Stimulated activated CD8-positive, alpha-beta memory T cell treated with anti-CD3 and anti-CD28 coated beads, Interleukin-7, amount 100 ng/mL, for 4 hours (primary cell): Measurements from ENCODE around the gene UBR4.
"Not testable (repeated sequence)": the region's sequence is repeated elsewhere in the genome, so short reads cannot be mapped to it uniquely, and the experiment has no call there.

Experiments used
- DNase-seq, 2 donors: peaks; one replicate each; pipeline ENCODE4 v3.0.0-alpha.2; 2020; ENCODE audit warnings: low read depth in 2 of 2

The UBR4 gene

GRCh38 chr1:19220080-19220846 lies 10.2 kb upstream of the UBR4 start:
- no peak for DNase-seq

GRCh38 chr1:19219451-19219850 lies 9.4 kb upstream of the UBR4 start:
- DNase-seq, result no peak

- DNase-seq, result not testable (repeated sequence)
Measured at GRCh38 chr1:19216585-19216984, 6.5 kb upstream of the UBR4 start.

- no peak for DNase-seq
Measured at GRCh38 chr1:19213580-19213979, 3.5 kb upstream of the UBR4 start.

GRCh38 chr1:19212167-19212566 lies 2.1 kb upstream of the UBR4 start:
- no peak for DNase-seq

- no peak for DNase-seq
Measured at GRCh38 chr1:19210772-19211549, 895 bp upstream of the UBR4 start.

- DNase-seq, result peak; percentile 17 to 39
Measured at GRCh38 chr1:19209439-19209989, 552 bp downstream of the UBR4 start.

GRCh38 chr1:19208710-19209438 lies 1.2 kb downstream of the UBR4 start:
- DNase-seq, result no peak

- no peak for DNase-seq
Measured at GRCh38 chr1:19206947-19207346, 3.1 kb downstream of the UBR4 start.

GRCh38 chr1:19205845-19206244 lies 4.2 kb downstream of the UBR4 start:
- no peak for DNase-seq

- DNase-seq, result no peak
Measured at GRCh38 chr1:19205403-19205802, 4.7 kb downstream of the UBR4 start.

GRCh38 chr1:19204446-19205266 lies 5.4 kb downstream of the UBR4 start:
- no peak for DNase-seq

- no peak for DNase-seq
Measured at GRCh38 chr1:19203440-19203839, 6.6 kb downstream of the UBR4 start.

GRCh38 chr1:19202396-19202795 lies 7.7 kb downstream of the UBR4 start:
- no peak for DNase-seq

- DNase-seq, result no peak
Measured at GRCh38 chr1:19199969-19200604, 10.0 kb downstream of the UBR4 start.

GRCh38 chr1:19199329-19199968 lies 10.6 kb downstream of the UBR4 start:
- DNase-seq, result no peak

GRCh38 chr1:19198820-19199219 lies 11.2 kb downstream of the UBR4 start:
- DNase-seq, result no peak

GRCh38 chr1:19197845-19198244 lies 12.2 kb downstream of the UBR4 start:
- no peak for DNase-seq

GRCh38 chr1:19196331-19196730 lies 13.7 kb downstream of the UBR4 start:
- no peak for DNase-seq

GRCh38 chr1:19193004-19193403 lies 17.1 kb downstream of the UBR4 start:
- no peak for DNase-seq
